ENCODE measurements around the gene KCNQ1OT1.

GRCh38 chr11:2590965-2591754, 108.6 kb downstream of the KCNQ1OT1 start:
- TF ChIP-seq POLR2AphosphoS5 (IDR thresholded peaks at IDR 0.05) (no peak), CTCF (IDR thresholded peaks at IDR 0.05 in 8 of 11, conservative IDR thresholded peaks at IDR 0.05 in 3 of 11) (no peak)
